Ammon's horn (tissue), 1 donor: ENCODE data around the gene ACKR3.

ENCODE experiments used
- DNase-seq: peaks from one replicate; pipeline ENCODE4 v3.0.0-alpha.2; 2016; ENCODE audit warnings: low spot score

The ACKR3 gene

GRCh38 chr2:236550290-236550689 lies 19.3 kb upstream of the ACKR3 start:
- DNase-seq = no peak

GRCh38 chr2:236550701-236551465 lies 18.7 kb upstream of the ACKR3 start:
- no peak for DNase-seq

GRCh38 chr2:236551471-236552211 lies 18.0 kb upstream of the ACKR3 start:
- DNase-seq = no peak

DNA sequence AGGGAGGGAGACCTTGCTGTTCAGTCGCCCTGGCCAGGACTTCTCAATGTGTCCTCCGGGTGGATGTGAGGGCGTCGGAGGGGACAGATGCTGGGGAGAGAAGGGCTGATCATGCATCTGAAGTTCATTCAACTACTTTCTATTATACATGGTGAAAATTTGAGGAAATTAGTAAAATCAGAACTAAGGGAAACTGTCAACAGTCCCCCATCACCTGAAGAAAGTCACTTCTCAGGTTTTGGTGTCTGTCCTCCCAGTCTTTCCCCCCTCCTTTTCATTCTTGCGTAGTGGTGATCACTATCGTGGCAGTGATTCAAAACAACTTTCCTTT lies 17.4 kb upstream of the ACKR3 start:
- DNase-seq = no peak

DNA sequence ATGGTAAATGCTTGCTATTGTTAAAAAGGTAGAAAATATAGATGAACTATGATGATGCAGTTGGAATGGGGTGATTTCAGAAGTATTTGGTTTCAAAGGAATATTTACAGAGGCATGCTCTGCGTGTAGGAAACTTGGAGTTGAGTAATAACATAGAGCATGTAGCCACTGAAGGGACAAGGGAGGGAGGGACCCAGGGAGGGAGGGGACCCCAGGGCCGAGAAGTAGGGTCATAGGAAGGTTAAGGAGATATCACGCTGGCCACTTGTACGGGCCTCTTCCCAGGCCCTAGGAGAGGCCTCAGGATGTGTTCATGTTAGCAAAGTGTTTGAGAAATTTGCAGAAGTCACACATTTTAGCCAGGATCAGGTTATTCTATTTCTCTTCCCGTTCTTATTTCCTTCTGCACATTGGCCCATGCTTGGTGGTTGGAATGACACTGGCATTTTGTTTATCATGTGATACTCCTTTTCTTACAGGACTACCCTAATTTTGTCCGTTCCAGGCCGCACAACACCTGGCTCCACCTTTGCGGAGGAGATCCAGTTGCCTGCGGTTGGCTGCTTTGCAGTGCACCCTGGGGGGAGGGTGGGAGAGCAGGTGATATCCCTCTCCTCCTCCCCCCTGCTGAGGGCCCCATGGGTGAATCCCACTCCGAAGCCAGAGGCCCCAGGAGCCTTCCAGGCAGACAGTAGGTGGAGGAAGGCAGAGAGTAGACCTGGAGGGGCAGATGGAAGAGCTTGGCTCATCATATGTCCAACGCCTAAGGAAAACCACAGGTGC lies 16.9 kb upstream of the ACKR3 start:
- DNase-seq = no peak

- DNase-seq = no peak
These were observed 16.1 kb upstream of the ACKR3 start for GRCh38 chr2:236553522-236553921.

- DNase-seq = no peak
These were observed 14.9 kb upstream of the ACKR3 start for GRCh38 chr2:236554629-236555282.

DNA sequence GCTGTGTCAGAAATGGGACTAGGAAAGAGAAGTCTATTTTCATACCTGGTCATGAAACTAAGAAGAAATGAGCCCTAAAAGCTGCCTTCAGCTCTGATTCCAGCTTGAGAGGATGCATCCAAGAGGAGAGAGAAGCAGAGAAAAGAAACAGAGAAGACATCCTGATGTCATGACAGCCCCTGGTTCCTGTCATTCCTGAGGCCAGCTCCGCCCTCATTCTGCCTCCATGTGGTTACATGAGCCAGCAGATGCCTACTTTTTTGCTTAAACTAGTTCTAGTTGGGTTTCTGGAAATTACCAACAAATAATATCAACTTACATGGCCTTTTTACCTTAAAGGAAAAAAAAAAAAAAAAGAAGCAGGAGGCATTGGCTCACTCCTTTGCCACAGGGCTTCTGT lies 14.1 kb upstream of the ACKR3 start:
- no peak for DNase-seq

- no peak for DNase-seq
These were observed 12.2 kb upstream of the ACKR3 start for GRCh38 chr2:236557306-236558030.

DNA sequence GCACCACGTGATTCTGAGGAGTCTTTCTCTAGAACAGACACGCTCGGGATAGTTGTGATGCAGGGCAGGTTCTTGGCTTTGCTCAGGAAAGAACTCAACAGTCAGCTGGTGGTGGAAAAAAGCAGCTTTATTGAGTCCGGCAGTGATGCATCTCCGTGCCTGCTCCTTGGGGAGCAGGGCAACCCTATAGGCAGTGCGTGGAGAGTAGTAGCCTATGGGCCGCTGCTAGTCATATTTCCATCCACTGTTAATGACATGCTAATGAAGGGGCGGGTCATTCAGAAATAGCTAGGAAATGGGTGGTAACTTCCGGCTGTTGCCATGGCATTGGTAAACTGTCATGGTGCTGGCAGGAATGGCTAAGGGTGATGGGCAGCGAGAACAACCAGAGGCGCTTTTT lies 11.6 kb upstream of the ACKR3 start:
- peak; percentile 58 for DNase-seq

GRCh38 chr2:236558993-236559978 lies 10.3 kb upstream of the ACKR3 start:
- no peak for DNase-seq

- DNase-seq = no peak
These were observed 7.8 kb upstream of the ACKR3 start for GRCh38 chr2:236561874-236562273.

DNA sequence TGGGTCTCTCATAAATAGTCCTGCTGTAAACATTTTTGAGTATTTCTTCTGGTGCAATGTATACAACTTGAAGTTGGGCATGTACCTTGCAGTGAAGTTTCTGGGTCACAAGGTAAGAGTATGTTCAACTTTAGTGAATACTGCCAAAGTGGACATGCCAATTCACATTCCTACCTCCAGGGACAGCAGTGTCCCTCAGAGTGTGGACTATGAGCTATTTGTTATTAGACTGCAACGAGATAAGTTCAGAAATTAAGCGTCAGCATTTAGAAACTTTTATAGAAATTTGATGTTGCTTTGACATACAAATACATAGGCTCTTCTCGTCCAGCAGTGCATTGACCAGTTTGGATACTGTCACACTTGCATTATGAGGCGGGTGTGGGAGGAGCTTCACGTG lies 7.2 kb upstream of the ACKR3 start:
- no peak for DNase-seq

- no peak for DNase-seq
These were observed 5.7 kb upstream of the ACKR3 start for GRCh38 chr2:236563953-236564352.

GRCh38 chr2:236565212-236565611 lies 4.4 kb upstream of the ACKR3 start:
- DNase-seq = no peak

DNA sequence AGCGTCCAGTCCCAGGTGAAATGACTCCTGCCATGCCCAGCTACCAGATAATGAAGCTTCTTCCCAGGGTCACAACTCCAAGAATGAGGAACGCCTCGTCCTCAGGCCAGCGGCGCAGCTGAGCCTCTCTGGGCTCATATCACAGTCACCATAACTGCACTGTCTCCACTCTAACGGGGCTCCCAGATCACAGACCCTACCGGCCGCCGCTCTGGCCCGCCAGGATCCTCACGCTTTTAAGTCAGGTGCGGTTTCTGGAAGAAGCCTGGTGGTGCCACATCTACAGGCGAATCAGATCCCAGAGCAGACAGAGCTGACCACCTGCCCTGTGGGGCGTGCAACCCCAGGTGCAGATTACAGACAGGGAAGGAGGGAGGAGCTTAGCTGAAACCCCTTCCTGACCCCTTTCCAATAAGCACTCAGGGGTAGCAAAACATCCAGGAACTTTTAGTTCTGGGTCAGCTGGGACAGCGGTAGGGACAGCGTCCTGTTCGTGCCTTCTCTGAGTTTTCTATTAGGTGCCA lies 3.7 kb upstream of the ACKR3 start:
- no peak for DNase-seq

DNA sequence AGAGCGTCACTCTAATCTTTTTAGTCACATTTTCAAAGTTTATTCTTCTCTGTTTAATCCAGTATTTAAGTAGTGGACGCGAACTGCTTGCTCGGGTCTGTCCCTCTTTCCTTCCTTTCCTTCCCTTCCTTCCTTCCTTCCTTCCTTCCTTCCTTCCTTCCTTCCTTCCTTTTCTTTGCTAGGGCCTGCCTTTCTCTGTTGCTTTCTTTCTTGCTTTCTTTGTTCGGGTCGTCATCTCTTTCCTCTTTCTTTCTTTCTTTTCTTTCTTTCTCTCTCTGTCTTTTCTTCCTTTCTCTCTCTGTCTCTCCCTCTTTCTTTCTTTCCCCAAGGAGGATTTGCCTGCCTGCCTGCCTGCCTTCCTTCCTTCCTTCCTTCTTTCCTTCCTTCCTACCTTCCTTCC lies 3.0 kb upstream of the ACKR3 start:
- no peak for DNase-seq

GRCh38 chr2:236568068-236568921 lies 1.3 kb upstream of the ACKR3 start:
- peak; percentile 23 for DNase-seq

DNA sequence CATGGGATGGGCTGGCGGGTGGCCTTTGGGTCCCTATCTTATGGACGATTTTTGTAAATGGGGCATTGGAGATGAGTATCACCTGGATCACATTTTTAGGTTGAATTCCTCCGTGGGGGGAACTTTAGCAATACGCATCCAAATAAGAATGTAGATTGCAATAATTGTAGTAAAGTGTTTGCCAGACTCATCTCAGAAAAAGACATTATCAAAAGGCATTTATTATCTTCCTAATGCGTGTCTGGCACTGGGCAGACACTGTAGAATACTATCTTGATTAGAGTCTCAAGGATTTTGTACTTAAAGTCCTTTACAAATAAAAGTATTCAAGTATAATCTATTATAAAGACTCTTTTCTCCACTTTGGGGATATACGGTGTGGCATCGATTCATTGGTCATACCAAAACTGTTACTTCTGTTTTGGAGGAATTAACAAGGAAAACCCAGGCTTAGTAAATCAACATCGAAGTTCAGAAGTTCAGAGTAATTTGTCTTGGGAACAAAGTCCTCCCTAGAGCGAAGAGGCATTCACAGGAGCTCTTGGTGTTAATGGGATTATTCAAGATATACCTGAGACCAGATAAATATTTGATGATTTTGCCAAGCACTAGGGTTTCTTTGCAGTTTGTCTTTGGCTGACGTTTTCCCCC lies 578 bp upstream of the ACKR3 start:
- DNase-seq = no peak
